Suprapubic skin (tissue), 3 donors: ENCODE results near the gene USP6NL.

Experiments used
- EP300 ChIP-seq: sonication (generic); formaldehyde crosslinking; IDR thresholded peaks from one replicate; pipeline ENCODE4 v1.6.1; 2017; ENCODE audit warnings: antibody characterized with exemption
- POLR2A ChIP-seq, 2 donors: fragments of 450-650 bp; IDR thresholded peaks; one replicate each; pipeline ENCODE4 v1.6.1; 2017; ENCODE audit warnings: antibody characterized with exemption in 2 of 2, mild to moderate bottlenecking in 2 of 2, moderate library complexity in 2 of 2
- TF ChIP-seq, protein P1 (sequence below), 2 donors: fragments of 200-600 bp in 1 of 2; fragments of 450-650 bp in 1 of 2; sonication (generic) in 1 of 2; IDR thresholded peaks; one replicate each; pipeline ENCODE4 v1.5.1; 2016 to 2019; ENCODE audit warnings: antibody characterized with exemption in 2 of 2, mild to moderate bottlenecking in 1 of 2, moderate library complexity in 1 of 2

DNA sequence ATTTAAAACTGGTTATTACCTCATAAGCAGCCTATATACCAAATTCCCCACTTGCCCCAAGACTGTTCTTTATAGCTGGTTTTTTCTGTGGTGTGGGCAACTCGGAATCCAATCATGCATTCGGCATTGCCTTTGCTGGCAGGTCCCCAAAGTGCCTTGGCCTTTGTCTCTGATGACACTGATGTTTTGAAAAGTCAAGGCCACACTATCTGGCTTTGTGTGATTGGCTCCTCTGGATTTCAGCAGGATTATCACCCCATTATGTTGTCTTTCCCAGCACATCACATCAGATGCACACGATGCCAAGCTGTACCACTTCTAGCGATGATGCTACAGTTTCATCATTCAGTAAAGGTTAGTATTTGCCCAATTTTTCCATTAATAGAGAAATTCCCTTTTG lies 97.7 kb downstream of the USP6NL start:
- TF ChIP-seq, protein P1, sequence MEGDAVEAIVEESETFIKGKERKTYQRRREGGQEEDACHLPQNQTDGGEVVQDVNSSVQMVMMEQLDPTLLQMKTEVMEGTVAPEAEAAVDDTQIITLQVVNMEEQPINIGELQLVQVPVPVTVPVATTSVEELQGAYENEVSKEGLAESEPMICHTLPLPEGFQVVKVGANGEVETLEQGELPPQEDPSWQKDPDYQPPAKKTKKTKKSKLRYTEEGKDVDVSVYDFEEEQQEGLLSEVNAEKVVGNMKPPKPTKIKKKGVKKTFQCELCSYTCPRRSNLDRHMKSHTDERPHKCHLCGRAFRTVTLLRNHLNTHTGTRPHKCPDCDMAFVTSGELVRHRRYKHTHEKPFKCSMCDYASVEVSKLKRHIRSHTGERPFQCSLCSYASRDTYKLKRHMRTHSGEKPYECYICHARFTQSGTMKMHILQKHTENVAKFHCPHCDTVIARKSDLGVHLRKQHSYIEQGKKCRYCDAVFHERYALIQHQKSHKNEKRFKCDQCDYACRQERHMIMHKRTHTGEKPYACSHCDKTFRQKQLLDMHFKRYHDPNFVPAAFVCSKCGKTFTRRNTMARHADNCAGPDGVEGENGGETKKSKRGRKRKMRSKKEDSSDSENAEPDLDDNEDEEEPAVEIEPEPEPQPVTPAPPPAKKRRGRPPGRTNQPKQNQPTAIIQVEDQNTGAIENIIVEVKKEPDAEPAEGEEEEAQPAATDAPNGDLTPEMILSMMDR (IDR thresholded peaks at IDR 0.05), result no peak
- TF ChIP-seq EP300, result no peak
- no peak for TF ChIP-seq POLR2A (IDR thresholded peaks at IDR 0.05)
